Endothelial cell of umbilical vein (primary cell): Measurements from ENCODE around the gene MAP4K1. TPM values are rescaled to one million over a fixed set of nuclear protein-coding genes. Genes with fewer than 3 reads are reported as not detected.

Experiments used
- BruUV-seq: library from RNA; stranded (reverse); fragments of 400-500 nt; replicated peaks from 2 replicates; lab custom pipeline; 2021; lab: Mats Ljungman, UMichigan
- CTCF ChIA-PET: fragments of 300-600, 350-600 bp; sonication (Branson Sonifier 250); formaldehyde crosslinking; loops from one replicate; lab custom pipeline; 2021; ENCODE audit warnings: antibody characterized with exemption, inconsistent platforms; lab: Charles Lee
- POLR2A ChIA-PET: fragments of 300-600, 350-600 bp; sonication (Branson Sonifier 250); formaldehyde crosslinking; loops from one replicate; lab custom pipeline; 2021; ENCODE audit warnings: antibody characterized with exemption, inconsistent platforms; lab: Charles Lee
- DNase-seq: peaks from one replicate; pipeline ENCODE4 v3.0.0-alpha.2; 2011; ENCODE audit warnings: low read depth, low spot score
- FAIRE-seq: peaks from 2 replicates; lab custom pipeline; 2011; peaks lifted over from hg19 to GRCh38; lab: Jason Lieb, UNC
- H2AFZ ChIP-seq: 2 replicates; pipeline ENCODE4 v1.6.0; 2012; ENCODE audit warnings: low read depth, low read length, control low read depth, inconsistent platforms
- H3K27ac ChIP-seq: 2 replicates; pipeline ENCODE4 v1.5.1; 2011; ENCODE audit warnings: low read depth, mild to moderate bottlenecking, control low read depth, low read length, moderate library complexity; ENCODE audit not compliant: insufficient read depth
- H3K27me3 ChIP-seq, 2 experiments: 2 replicates each; pipeline versions ENCODE4 v1.6.0 to v1.6.1; 2011; ENCODE audit warnings: low read length in 2 of 2, mixed read lengths in 1 of 2; ENCODE audit not compliant: control insufficient read depth in 2 of 2, insufficient read depth in 2 of 2
- H3K36me3 ChIP-seq, 2 experiments: 2 replicates in 1 of 2; 3 replicates in 1 of 2; pipeline ENCODE4 v1.5.1; 2011; ENCODE audit warnings: low read length in 2 of 2, mild to moderate bottlenecking in 1 of 2, moderate library complexity in 1 of 2; ENCODE audit not compliant: control insufficient read depth in 2 of 2, insufficient read depth in 2 of 2; ENCODE audit errors: extremely low read depth in 1 of 2
- H3K4me1 ChIP-seq: 3 replicates; pipeline ENCODE4 v1.5.1; 2011; ENCODE audit warnings: mild to moderate bottlenecking, low read length; ENCODE audit not compliant: control insufficient read depth, insufficient read depth; ENCODE audit errors: extremely low read depth
- H3K4me2 ChIP-seq: 2 replicates; pipeline ENCODE4 v1.6.1; 2011; ENCODE audit warnings: low read length, control low read depth, mixed read lengths; ENCODE audit not compliant: insufficient read depth
- H3K4me3 ChIP-seq, 3 experiments: fragments of 200-600 bp in 1 of 3; sonication (generic), shearing (Covaris generic) in 1 of 3; replicated peaks in 1 of 3; 2 replicates each; pipeline ENCODE4 v1.5.1; 2011 to 2016; ENCODE audit warnings: control low read depth in 3 of 3, low read length in 3 of 3, mild to moderate bottlenecking in 2 of 3, inconsistent platforms in 1 of 3, low read depth in 1 of 3, moderate library complexity in 1 of 3; ENCODE audit not compliant: insufficient read depth in 1 of 3
- H3K79me2 ChIP-seq: 2 replicates; pipeline ENCODE4 v1.6.0; 2012; ENCODE audit warnings: low read length, inconsistent platforms; ENCODE audit not compliant: control insufficient read depth, insufficient read depth
- H3K9ac ChIP-seq: replicated peaks from 2 replicates; pipeline ENCODE3; 2011; ENCODE audit warnings: low read length, control low read depth; ENCODE audit not compliant: insufficient read depth; ENCODE audit errors: extremely low read depth
- H3K9me1 ChIP-seq: replicated peaks from 3 replicates; pipeline ENCODE4 v1.6.0; 2011; ENCODE audit warnings: mild to moderate bottlenecking, low read length; ENCODE audit not compliant: control insufficient read depth, insufficient read depth; ENCODE audit errors: extremely low read depth
- H3K9me3 ChIP-seq: replicated peaks from 2 replicates; pipeline ENCODE4 v1.5.1; 2012; ENCODE audit warnings: low read length, inconsistent platforms; ENCODE audit not compliant: control insufficient read depth, insufficient read depth
- H4K20me1 ChIP-seq: replicated peaks from 2 replicates; pipeline ENCODE3; 2011; ENCODE audit warnings: mild to moderate bottlenecking, low read length; ENCODE audit not compliant: control insufficient read depth, insufficient read depth; ENCODE audit errors: extremely low read depth
- CTCF ChIP-seq, 2 donors: IDR thresholded peaks; 1 replicate in 1 of 2; 2 replicates in 1 of 2; pipeline ENCODE4 v1.5.1; 2011; ENCODE audit warnings: low read length in 2 of 2, mild to moderate bottlenecking in 2 of 2, moderate library complexity in 2 of 2, control low read depth in 1 of 2, inconsistent platforms in 1 of 2, low read depth in 1 of 2; ENCODE audit not compliant: insufficient read depth in 1 of 2; ENCODE audit errors: extremely low read depth in 1 of 2
- EZH2 ChIP-seq: IDR thresholded peaks from 2 replicates; pipeline ENCODE4 v1.6.1; 2012; ENCODE audit warnings: borderline replicate concordance, low read depth, mild to moderate bottlenecking, moderate library complexity, low read length, inconsistent platforms; ENCODE audit not compliant: severe bottlenecking
- JUN ChIP-seq: IDR thresholded peaks from 2 replicates; pipeline ENCODE4 v1.6.1; 2011; ENCODE audit warnings: borderline replicate concordance, low read depth; ENCODE audit not compliant: insufficient read length, insufficient read depth
- MAX ChIP-seq: IDR thresholded peaks from 2 replicates; pipeline ENCODE4 v1.6.1; 2011; ENCODE audit not compliant: insufficient read depth, insufficient read length
- MYC ChIP-seq: IDR thresholded peaks from one replicate; pipeline ENCODE4 v1.6.1; 2011; ENCODE audit warnings: mild to moderate bottlenecking, low read depth, low read length
- POLR2A ChIP-seq: IDR thresholded peaks from 2 replicates; pipeline ENCODE4 v1.6.1; 2012; ENCODE audit warnings: low read depth, mild to moderate bottlenecking, control low read depth, low read length
- dilution Hi-C: fragments of 300-500 bp; cut with MboI; formaldehyde crosslinking; loops from one replicate; pipeline ENCODE4 v1.15.0; 2019; ENCODE audit warnings: low sequenced_read_pairs; ENCODE audit not compliant: extremely low pct_ligation_motif_present
- intact Hi-C: fragments of 100-400 bp; cut with micrococcal nuclease; formaldehyde crosslinking; loops from one replicate; pipeline ENCODE4 v1.10.0; 2022
- polyA plus RNA-seq, 4 experiments: library from polyadenylated mRNA; depleted of rRNA in 3 of 4; stranded (reverse) in 3 of 4; unstranded in 1 of 4; fragments of >200 nt; gene quantifications; 2 replicates each; pipeline versions ENCODE4 v1.2.1 to v1.2.3, GENCODE V29; 2011 to 2012; ENCODE audit warnings: missing spikeins in 1 of 4
- total RNA-seq: library from RNA; stranded (reverse); gene quantifications from 2 replicates; pipeline ENCODE4 v1.2.3, GENCODE V29; 2021

Gene MAP4K1
- total and polyA plus RNA-seq, 2 donors (not counting 3 experiments of a cell fraction or from before 2014, with no cell fraction given) = 0.12 to 1.6 TPM

GRCh38 chr19:38547421-38547820 is 70.3 kb downstream of the MAP4K1 start:
- no peak for FAIRE-seq

More at GRCh38 chr19:38547421-38547820, 70.3 kb downstream of the MAP4K1 start:
- Histone ChIP-seq H3K4me3 (no peak overlapping the region), H3K27me3 (no peaks in the 10 kb centered on the region), H3K79me2 (no peaks in the 10 kb centered on the region), H3K27ac (no peak overlapping the region), H3K9me3 (no peaks in the 10 kb centered on the region), H3K36me3 (no peaks in the 10 kb centered on the region), H3K4me1 (peaks cover 7% of the 10 kb centered on the region), H3K4me2 (no peak overlapping the region), H4K20me1 (no peaks in the 10 kb centered on the region), H3K9ac (no peak overlapping the region), H2AFZ (no peak overlapping the region), H3K9me1 (no peaks in the 10 kb centered on the region)
- dilution Hi-C loops (no loop called here), intact Hi-C loops (no loop called here)
- ChIA-PET CTCF (no interaction called here), POLR2A (interaction anchor here (0.7 kb wide), 1 partner anchor 86 kb away, joined by 7 read pairs; no protein-coding TSS in a partner anchor)
- no peak for DNase-seq
- no TSS peak for BruUV-seq
- TF ChIP-seq CTCF (IDR thresholded peaks at IDR 0.05; ENCODE audit: extremely low read depth in 1 of 2, insufficient read depth in 1 of 2, low read depth in 1 of 2, low read length in 2 of 2) = no peak
- no peak for TF ChIP-seq JUN
- no peak for TF ChIP-seq EZH2
- TF ChIP-seq POLR2A = no peak
- TF ChIP-seq MYC = no peak
- no peak for TF ChIP-seq MAX
